Stimulated activated CD4-positive, alpha-beta T cell treated with anti-CD3 and anti-CD28 coated beads, TNF-alpha, amount 100 ng/mL, for 1 hour (primary cell): ENCODE measurements around the gene GRM2.
"Not testable (repeated sequence)": the region's sequence is repeated elsewhere in the genome, so short reads cannot be mapped to it uniquely, and the experiment has no call there.

Experiments used
- DNase-seq, 3 donors: peaks; one replicate each; pipeline ENCODE4 v3.0.0-alpha.2; 2020; ENCODE audit warnings: low read depth in 3 of 3, low spot score in 1 of 3

GRM2 gene

GRCh38 chr3:51721062-51721745, 14.3 kb downstream of the GRM2 start:
- no peak for DNase-seq

- DNase-seq: no peak
Observed at GRCh38 chr3:51722362-51722761, 15.5 kb downstream of the GRM2 start.

- DNase-seq: no peak
Observed at GRCh38 chr3:51727500-51727899, 20.6 kb downstream of the GRM2 start.

- DNase-seq: no peak
Observed at GRCh38 chr3:51729042-51729633, 22.3 kb downstream of the GRM2 start.

- no peak for DNase-seq
Observed at GRCh38 chr3:51733859-51734571, 27.1 kb downstream of the GRM2 start.

- no peak for DNase-seq
Observed at GRCh38 chr3:51734572-51734907, 27.7 kb downstream of the GRM2 start.

GRCh38 chr3:51735039-51735438, 28.2 kb downstream of the GRM2 start:
- DNase-seq: no peak

- no peak for DNase-seq
Observed at GRCh38 chr3:51735950-51736349, 29.1 kb downstream of the GRM2 start.

GRCh38 chr3:51739110-51739509, 32.2 kb downstream of the GRM2 start:
- DNase-seq: no peak

- DNase-seq: not testable (repeated sequence)
Observed at GRCh38 chr3:51742320-51742719, 35.5 kb downstream of the GRM2 start.

- not testable (repeated sequence) for DNase-seq
Observed at GRCh38 chr3:51742978-51743377, 36.1 kb downstream of the GRM2 start.

GRCh38 chr3:51747840-51748239, 41.0 kb downstream of the GRM2 start:
- no peak for DNase-seq

- DNase-seq: no peak
Observed at GRCh38 chr3:51748327-51748726, 41.5 kb downstream of the GRM2 start.

- DNase-seq: no peak
Observed at GRCh38 chr3:51750878-51751277, 44.0 kb downstream of the GRM2 start.

- DNase-seq: no peak
Observed at GRCh38 chr3:51751287-51751686, 44.4 kb downstream of the GRM2 start.

- not testable (repeated sequence) for DNase-seq
Observed at GRCh38 chr3:51753763-51754750, 47.2 kb downstream of the GRM2 start.

GRCh38 chr3:51759203-51759602, 52.3 kb downstream of the GRM2 start:
- no peak for DNase-seq
